GM21619 (cell line): Measurements from ENCODE around the gene ALKBH7.
A peak's percentile ranks its signal among the peaks of the same experiment; 100 is the strongest.

Source experiments
- ATAC-seq: cut with Tn5 transposase; IDR thresholded peaks from one replicate; pipeline ENCODE4 v1.9.1; 2021; ENCODE audit not compliant: unreplicated experiment

Gene ALKBH7

DNA sequence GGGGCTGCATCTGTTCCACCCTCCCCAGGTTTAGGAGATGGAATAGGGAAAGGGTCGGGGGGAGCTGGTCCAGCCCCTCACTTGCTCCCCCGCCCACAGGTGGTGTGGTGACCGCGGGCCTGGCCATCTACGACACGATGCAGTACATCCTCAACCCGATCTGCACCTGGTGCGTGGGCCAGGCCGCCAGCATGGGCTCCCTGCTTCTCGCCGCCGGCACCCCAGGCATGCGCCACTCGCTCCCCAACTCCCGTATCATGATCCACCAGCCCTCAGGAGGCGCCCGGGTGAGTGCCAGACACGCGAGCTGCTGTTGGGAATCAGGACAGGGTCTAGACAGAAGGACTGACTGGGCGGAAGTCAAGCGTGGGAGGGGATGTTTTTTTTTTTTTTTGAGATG is 8.2 kb upstream of the ALKBH7 start:
- no peak for ATAC-seq

DNA sequence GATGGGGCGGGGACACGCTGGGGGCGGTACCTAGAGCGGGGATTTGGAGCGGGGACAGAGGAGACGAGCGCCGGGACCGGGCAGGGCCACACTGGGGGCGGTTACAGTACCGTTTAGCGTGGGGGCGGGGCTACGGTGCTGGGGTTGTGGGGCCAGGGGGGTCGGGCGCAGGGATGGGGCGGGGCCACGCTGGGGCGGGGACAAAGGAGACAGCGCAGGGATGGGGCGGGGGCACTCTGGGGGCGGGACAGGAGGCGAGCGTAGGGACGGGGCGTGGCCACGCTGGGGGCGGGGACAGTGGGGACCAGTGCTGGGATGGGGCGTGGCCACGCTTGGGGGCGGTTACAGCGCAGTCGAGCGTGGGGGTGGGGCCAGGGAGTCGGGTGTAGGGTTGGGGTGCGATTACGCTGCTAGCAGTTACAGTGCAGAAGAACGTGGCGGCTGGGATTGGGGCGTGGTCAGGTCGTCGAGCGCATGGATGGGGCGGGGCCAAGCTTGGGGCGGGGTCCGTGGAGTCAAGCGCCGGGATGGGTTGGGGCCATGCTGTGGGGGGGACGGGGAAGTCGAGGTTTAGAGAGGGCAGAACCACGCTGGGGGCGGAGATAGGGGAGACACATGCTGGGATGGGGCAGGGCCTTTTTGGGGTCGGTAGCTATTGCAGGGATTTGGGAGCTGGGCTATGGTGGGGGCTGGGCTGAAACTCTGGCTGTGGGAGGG is 660 bp downstream of the ALKBH7 start:
- ATAC-seq, result peak; percentile 43

DNA sequence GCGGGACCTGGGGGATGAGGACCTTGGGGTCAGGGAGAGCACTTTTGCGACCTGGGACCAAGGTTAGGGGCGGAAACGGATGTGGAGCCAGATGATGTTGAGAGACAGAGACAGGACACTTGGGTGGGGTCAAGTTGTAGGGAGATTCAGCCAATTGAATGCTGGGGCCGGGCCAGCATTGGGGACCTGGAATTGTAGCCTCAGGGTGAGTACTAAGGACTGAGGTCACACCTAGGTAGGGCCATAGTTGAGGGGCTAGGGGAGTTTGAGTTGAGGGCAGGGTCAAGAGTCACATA is 1.2 kb downstream of the ALKBH7 start:
- ATAC-seq, result no peak

GRCh38 chr19:6374161-6374709 is 1.6 kb downstream of the ALKBH7 start:
- ATAC-seq, result no peak

- ATAC-seq, result no peak
Observed at GRCh38 chr19:6374711-6375410, 2.3 kb downstream of the ALKBH7 start.

DNA sequence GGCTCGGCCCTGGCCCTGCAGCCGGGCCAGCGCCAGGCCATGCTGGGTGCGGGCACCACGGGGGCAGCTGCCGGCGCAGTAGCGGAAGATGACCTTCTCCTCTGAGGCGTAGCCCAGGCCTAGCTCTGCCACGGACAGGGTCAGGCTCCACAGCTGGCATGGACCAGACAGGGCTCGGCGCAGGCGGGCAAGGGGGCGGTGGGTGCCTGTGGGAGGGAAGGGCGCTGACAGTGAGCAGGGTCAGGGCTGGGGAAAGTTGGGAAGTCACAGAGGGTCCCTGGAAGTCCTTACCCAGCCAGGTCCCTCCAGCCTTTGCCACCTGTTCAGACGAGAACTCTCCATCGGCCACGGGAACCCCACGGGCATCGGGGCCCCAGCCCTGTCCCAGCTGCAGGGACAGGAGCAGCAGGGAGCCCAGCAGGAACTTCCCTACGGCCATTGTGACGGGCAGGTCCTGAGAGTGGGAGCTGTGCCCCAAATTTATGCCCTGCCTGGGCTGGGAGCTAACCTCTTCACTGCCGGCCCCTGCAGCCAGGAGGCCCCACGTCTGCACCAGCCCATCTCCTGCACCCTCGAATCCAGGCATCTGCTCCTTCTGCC is 2.9 kb downstream of the ALKBH7 start, which contains the start of gene PSPN:
PSPN (minus strand) TSS at position 523 of the 600 bp plus-strand sequence; CDS start at position 439, 84 bp downstream.
- no peak for ATAC-seq

DNA sequence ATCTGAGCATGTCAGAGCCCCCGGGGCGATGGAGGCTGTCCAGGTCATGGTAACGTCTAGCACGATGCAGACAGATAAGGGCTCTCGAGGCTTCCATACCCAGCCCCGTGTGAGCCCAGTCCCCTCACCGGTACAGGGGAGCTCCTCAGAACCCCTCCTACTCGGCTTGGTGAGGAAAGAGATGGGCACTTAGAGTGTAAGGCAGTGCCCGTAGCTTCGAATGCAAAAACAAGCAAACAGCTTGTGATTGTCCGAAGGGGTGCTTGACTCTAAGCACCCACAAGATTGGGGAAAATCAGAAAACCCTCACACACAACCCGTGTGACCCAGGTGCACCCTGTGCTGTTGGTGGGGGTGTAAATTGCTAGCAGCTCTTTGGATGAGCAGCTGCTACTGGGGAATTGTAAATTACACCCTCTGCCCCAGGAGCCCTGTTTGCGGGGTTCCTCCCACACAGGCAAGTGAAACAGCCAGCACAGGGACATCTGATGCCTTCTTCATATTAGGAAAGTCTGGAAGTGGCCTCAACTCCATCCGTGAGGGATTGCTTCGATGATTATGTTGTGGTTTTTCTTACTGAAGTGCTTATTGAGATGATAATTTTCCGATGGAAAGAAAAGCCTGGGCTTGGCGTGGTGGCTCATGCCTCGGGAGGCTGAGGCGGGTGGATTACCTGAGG is 4.1 kb downstream of the ALKBH7 start:
- ATAC-seq, result no peak

DNA sequence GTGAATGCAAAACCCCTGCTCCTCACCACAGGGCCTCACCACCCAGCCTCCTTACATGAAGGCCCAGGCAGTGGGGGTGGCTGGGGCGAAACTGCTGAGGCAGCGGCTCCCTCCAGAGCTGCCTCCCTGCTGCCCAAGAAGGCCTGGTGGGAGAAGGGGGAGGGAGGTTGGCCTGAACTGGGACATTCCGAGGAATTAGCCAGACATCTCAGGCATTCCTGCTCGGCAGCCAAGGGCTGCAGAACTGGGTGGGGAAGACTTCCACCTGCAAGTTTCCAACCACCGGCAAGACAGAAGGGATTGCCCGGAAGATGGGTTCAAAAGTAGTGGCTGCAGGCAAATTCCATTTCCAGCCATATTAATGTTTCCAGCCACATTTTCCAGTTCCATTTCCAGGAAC is 5.4 kb downstream of the ALKBH7 start:
- ATAC-seq, result no peak

GRCh38 chr19:6378486-6378885 is 5.9 kb downstream of the ALKBH7 start:
- no peak for ATAC-seq

- no peak for ATAC-seq
Observed at GRCh38 chr19:6379744-6380143, 7.2 kb downstream of the ALKBH7 start.

- no peak for ATAC-seq
Observed at GRCh38 chr19:6381030-6381750, 8.6 kb downstream of the ALKBH7 start.

GRCh38 chr19:6383188-6383587 is 10.6 kb downstream of the ALKBH7 start:
- no peak for ATAC-seq

GRCh38 chr19:6384381-6384780 is 11.8 kb downstream of the ALKBH7 start:
- no peak for ATAC-seq

DNA sequence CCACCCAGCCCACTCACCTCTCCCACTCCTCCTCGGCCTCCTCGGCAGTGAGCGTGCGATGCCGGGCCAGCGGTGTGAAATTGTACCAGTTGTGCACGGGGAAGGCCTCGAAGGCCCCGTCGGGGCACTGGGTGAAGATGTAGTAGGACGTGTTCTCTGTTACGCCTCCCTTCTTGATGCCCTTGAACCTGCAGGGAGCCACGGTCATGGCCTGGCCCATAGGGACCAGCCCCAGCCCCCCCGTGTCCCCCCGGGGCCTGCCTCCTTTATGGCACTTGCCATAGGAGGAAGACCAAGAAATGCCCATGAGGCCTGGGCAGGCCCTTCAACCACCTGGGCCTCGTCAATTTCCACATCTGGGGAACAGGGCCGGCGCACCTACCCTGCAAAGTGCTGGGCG is 14.8 kb downstream of the ALKBH7 start:
- ATAC-seq, result no peak

DNA sequence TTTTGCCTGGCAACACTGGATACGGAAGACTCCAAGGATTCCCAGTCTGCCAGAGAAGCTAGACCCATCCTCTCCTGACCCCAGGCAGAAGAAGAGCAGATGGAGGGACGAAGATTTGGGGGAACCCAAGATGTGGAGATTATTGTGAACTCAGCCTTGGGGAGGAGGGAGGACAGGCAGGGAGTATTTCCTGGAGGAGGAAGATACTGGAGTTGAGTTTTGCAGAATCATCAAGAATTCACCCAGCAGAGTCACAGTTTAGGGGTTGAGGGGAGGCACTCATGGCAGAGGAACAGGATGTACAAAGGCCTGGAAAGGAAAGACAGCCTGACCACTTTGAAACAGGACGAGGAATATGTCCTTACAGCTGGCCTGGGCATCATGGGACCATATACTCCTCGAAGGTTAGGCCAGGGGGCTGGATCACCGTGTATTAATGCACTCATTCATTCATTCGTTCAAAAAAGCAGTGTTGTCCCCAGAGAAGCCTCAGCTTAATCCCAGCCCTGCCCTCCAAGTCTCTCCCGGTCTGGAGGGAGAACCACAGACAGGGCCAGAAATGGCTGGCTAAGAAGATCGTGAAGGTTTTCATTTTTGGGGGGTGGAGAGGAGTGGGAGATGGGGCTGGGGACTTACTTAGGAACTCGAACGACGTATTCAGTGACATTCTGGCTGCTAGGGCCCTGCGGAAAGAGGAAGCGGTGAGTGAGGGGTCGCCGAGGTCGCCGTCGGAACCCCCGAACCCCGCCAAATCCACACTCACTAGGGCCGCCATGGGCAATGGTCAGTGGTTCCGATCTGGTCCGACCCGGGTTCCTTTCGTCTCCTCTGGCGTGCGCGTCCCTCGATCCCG is 19.9 kb downstream of the ALKBH7 start:
- no peak for ATAC-seq

- peak; percentile 79 for ATAC-seq
Observed at GRCh38 chr19:6393074-6393982, 20.7 kb downstream of the ALKBH7 start, which contains the start of gene GTF2F1. GTF2F1 (minus strand) TSS chr19:6393164; CDS start chr19:6392995, 169 bp downstream.

- no peak for ATAC-seq
Observed at GRCh38 chr19:6393983-6394412, 21.4 kb downstream of the ALKBH7 start.

- ATAC-seq, result no peak
Observed at GRCh38 chr19:6394831-6395230, 22.2 kb downstream of the ALKBH7 start.

GRCh38 chr19:6396305-6396704 is 23.7 kb downstream of the ALKBH7 start:
- no peak for ATAC-seq
